Ascending aorta (tissue), 2 donors: ENCODE measurements around the gene JUN. TPM values are rescaled to one million over a fixed set of nuclear protein-coding genes. Genes with fewer than 3 reads are reported as not detected.

ENCODE experiments used
- DNase-seq, 2 donors: peaks; one replicate each; pipeline ENCODE4 v3.0.0-alpha.2; 2019; ENCODE audit warnings: low spot score in 2 of 2
- H3K27ac ChIP-seq, 2 donors: fragments of 200-600 bp; sonication (generic); one replicate each; pipeline ENCODE4 v1.5.1; 2016 to 2017; ENCODE audit warnings: mild to moderate bottlenecking in 1 of 2
- H3K27me3 ChIP-seq: fragments of 200-600 bp; sonication (generic); one replicate; pipeline ENCODE4 v1.5.1; 2017
- H3K36me3 ChIP-seq, 2 donors: fragments of 200-600 bp; sonication (generic); one replicate each; pipeline ENCODE4 v1.5.1; 2016
- H3K4me1 ChIP-seq, 2 donors: fragments of 200-600 bp; sonication (generic); one replicate each; pipeline ENCODE4 v1.5.1; 2016 to 2017; ENCODE audit warnings: mild to moderate bottlenecking in 1 of 2
- H3K4me3 ChIP-seq, 2 donors: fragments of 200-600 bp; sonication (generic); one replicate each; pipeline ENCODE4 v1.5.1; 2016 to 2017; ENCODE audit warnings: mild to moderate bottlenecking in 1 of 2
- H3K9me3 ChIP-seq, 2 donors: fragments of 200-600 bp; sonication (generic); one replicate each; pipeline ENCODE4 v1.5.1; 2016
- CTCF ChIP-seq, 3 experiments: fragments of 200-600 bp in 2 of 3; fragments of 450-650 bp in 1 of 3; sonication (generic) in 2 of 3; IDR thresholded peaks; one replicate each; pipeline ENCODE4 v1.5.1; 2016 to 2019; ENCODE audit warnings: antibody characterized with exemption in 3 of 3, mild to moderate bottlenecking in 1 of 3, moderate library complexity in 1 of 3
- intact Hi-C: fragments of 100-400 bp; cut with DNase I; formaldehyde crosslinking; loops from one replicate; pipeline ENCODE4 v1.15.1; 2023
- total RNA-seq: library from RNA; depleted of rRNA; stranded (reverse); fragments of >200 nt; gene quantifications from one replicate; pipeline ENCODE4 v1.1.0, GENCODE V29; 2016

JUN gene
- total RNA-seq, 1 donor from 2014 or later: 1,004 TPM

DNA sequence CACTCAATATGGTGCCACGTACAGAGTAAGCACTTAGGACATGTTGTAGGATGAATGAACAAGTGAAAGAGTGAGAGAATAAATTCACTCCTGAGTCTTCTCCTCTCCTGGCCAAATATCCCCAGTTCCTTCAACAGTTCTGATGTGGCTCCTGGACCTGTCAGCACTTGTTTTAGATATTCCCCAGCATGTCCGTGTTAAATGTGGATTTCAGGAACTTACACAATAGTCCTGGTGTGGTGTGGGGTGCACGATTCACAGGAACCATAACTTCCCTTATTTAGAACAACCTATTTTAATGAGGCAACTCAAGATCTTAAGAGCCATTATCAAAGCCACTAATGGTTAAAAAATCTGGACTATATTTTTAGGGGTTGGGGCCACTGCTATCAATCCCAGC, 45.0 kb downstream of the JUN start:
- no peak overlapping the region for H3K4me3 ChIP-seq
- H3K9me3 ChIP-seq: no peaks in the 10 kb centered on the region
- no peak for TF ChIP-seq CTCF (IDR thresholded peaks at IDR 0.05)
- no peaks in the 10 kb centered on the region for H3K4me1 ChIP-seq
- intact Hi-C loops: no loop called here
- no peaks in the 10 kb centered on the region for H3K36me3 ChIP-seq
- no peak overlapping the region for H3K27ac ChIP-seq
- no peaks in the 10 kb centered on the region for H3K27me3 ChIP-seq
- no peak for DNase-seq

GRCh38 chr1:58735586-58735985, 48.3 kb downstream of the JUN start:
- H3K27ac ChIP-seq: no peak overlapping the region
- H3K36me3 ChIP-seq: no peaks in the 10 kb centered on the region
- intact Hi-C loops: no loop called here
- H3K27me3 ChIP-seq: no peaks in the 10 kb centered on the region
- no peak overlapping the region for H3K4me3 ChIP-seq
- TF ChIP-seq CTCF (IDR thresholded peaks at IDR 0.05): no peak
- DNase-seq: no peak
- no peaks in the 10 kb centered on the region for H3K9me3 ChIP-seq
- H3K4me1 ChIP-seq: no peaks in the 10 kb centered on the region

DNA sequence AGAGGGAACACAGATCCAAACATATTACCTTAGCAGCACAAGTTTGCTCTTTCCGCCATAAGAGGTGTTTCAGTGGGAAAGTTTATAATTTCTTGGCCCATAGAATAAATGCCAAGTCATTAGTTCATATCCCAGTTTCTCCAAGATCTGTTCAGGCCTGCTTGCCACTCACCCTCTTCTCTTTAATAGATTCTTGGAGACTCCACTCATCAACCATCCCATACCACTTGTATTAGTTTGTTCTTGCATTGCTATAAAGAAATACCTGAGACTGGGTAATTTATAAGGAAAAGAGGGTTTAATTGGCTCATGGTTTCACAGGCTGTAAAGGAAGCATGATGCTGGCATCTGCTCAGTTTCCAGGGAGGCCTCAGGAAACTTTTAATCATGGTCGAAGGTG, 49.2 kb downstream of the JUN start:
- intact Hi-C loops: no loop called here
- H3K27ac ChIP-seq: no peak overlapping the region
- H3K27me3 ChIP-seq: no peaks in the 10 kb centered on the region
- H3K9me3 ChIP-seq: no peaks in the 10 kb centered on the region
- no peak overlapping the region for H3K4me3 ChIP-seq
- no peak for TF ChIP-seq CTCF (IDR thresholded peaks at IDR 0.05)
- no peaks in the 10 kb centered on the region for H3K4me1 ChIP-seq
- no peak for DNase-seq
- no peaks in the 10 kb centered on the region for H3K36me3 ChIP-seq

- intact Hi-C loops: no loop called here
- DNase-seq: no peak
- TF ChIP-seq CTCF (IDR thresholded peaks at IDR 0.05): no peak
- Histone ChIP-seq H3K9me3 (no peaks in the 10 kb centered on the region), H3K27ac (peak overlapping the region in 1 of 2 donors; percentile 59), H3K4me1 (peaks cover 0 to 2% of the 10 kb centered on the region in 2 donors), H3K27me3 (no peaks in the 10 kb centered on the region), H3K4me3 (no peak overlapping the region), H3K36me3 (no peaks in the 10 kb centered on the region)
Measured at GRCh38 chr1:58732087-58732775, 51.6 kb downstream of the JUN start.

Other genes with a start within 250 kb of the JUN start
- 2.4 TPM for gene OMA1, start 237.3 kb downstream of the JUN start, total RNA-seq
- 1.3 TPM for gene TACSTD2, start 206.8 kb downstream of the JUN start, total RNA-seq
- gene MYSM1, start 84.0 kb downstream of the JUN start, total RNA-seq: 11.2 TPM